ENCODE measurements around the gene ZNF91.
"Not testable (repeated sequence)": the region's sequence is repeated elsewhere in the genome, so short reads cannot be mapped to it uniquely, and the experiment has no call there.

Gene ZNF91

DNA sequence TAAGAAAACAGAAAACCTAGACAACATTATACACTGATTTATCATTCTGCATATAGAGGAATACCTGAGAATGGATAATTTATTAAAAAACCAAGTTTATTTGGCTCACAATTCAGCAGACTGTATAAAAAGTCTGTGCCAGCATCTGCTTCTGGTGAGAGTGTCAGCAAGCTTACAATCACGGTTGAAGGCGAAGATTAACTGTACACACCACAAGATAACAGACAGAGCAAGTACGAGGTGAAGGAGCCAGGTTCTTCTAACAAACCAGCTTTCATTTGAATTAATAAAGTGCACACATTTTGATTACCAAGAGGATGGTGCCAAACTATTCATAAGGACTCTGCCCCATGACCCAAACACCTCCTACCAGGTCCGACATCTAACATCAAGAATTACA, 28.8 kb downstream of the ZNF91 start:
- no peak overlapping the region for H3K27ac ChIP-seq (ENCODE audit: low read depth, low read length)
- H3K9me3 ChIP-seq (ENCODE audit: control insufficient read depth, insufficient read depth, low read length), result peaks cover 74% of the 10 kb centered on the region
- H3K9ac ChIP-seq (ENCODE audit: low read depth, low read length), result no peak overlapping the region
- no peak overlapping the region for H3K4me3 ChIP-seq (ENCODE audit: low read depth, low read length)
- H3K36me3 ChIP-seq (ENCODE audit: control insufficient read depth, insufficient read depth, low read length), result peaks cover 66% of the 10 kb centered on the region
- no peaks in the 10 kb centered on the region for H3K27me3 ChIP-seq (ENCODE audit: control insufficient read depth, insufficient read depth, low read length)
- H3K4me1 ChIP-seq (ENCODE audit: control insufficient read depth, insufficient read depth, low read length), result no peaks in the 10 kb centered on the region

DNA sequence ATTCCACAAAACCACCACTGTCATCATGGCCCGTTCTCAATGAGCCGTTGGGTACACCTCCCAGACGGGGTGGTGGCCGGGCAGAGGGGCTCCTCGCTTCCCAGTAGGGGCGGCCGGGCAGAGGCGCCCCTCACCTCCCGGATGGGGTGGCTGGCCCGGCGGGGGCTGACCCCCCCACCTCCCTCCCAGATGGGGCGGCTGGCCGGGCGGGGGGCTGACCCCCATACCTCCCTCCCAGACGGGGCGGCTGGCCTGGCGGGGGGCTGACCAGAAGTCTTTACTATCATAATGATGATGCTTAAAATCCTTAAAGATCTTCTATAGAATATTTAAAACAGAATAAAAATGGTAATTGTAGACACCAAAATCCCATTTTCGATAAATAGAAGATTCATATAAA, 29.2 kb downstream of the ZNF91 start:
- H3K27me3 ChIP-seq (ENCODE audit: control insufficient read depth, insufficient read depth, low read length); H3K4me3 ChIP-seq (ENCODE audit: low read depth, low read length); H3K27ac ChIP-seq (ENCODE audit: low read depth, low read length); H3K4me1 ChIP-seq (ENCODE audit: control insufficient read depth, insufficient read depth, low read length); H3K9ac ChIP-seq (ENCODE audit: low read depth, low read length): not testable (repeated sequence)
- Histone ChIP-seq H3K9me3 (ENCODE audit: control insufficient read depth, insufficient read depth, low read length) (peaks cover 75% of the 10 kb centered on the region), H3K36me3 (ENCODE audit: control insufficient read depth, insufficient read depth, low read length) (peaks cover 62% of the 10 kb centered on the region)

DNA sequence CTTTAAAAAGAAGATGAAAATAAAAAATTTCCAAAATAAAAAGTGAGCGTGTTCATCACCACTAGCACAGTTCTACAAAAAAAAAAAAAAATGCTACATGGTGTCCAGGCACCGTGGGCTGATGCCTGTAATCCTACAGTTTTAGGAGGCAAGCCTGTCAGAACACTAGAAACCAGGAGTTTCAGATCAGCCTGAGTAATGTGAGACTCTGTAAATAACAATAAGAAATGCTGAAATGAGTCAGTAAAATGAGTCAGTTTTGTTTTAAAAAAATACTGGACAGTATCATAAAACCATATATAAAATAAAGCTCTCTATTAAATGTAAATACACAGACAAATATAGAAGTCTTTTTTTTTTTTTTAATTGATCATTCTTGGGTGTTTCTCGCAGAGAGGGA, 30.0 kb downstream of the ZNF91 start:
- Histone ChIP-seq H3K27ac (ENCODE audit: low read depth, low read length) (no peak overlapping the region), H3K9me3 (ENCODE audit: control insufficient read depth, insufficient read depth, low read length) (peaks cover 74% of the 10 kb centered on the region), H3K9ac (ENCODE audit: low read depth, low read length) (no peak overlapping the region), H3K4me1 (ENCODE audit: control insufficient read depth, insufficient read depth, low read length) (no peaks in the 10 kb centered on the region), H3K36me3 (ENCODE audit: control insufficient read depth, insufficient read depth, low read length) (peaks cover 54% of the 10 kb centered on the region), H3K4me3 (ENCODE audit: low read depth, low read length) (no peak overlapping the region), H3K27me3 (ENCODE audit: control insufficient read depth, insufficient read depth, low read length) (no peaks in the 10 kb centered on the region)

DNA sequence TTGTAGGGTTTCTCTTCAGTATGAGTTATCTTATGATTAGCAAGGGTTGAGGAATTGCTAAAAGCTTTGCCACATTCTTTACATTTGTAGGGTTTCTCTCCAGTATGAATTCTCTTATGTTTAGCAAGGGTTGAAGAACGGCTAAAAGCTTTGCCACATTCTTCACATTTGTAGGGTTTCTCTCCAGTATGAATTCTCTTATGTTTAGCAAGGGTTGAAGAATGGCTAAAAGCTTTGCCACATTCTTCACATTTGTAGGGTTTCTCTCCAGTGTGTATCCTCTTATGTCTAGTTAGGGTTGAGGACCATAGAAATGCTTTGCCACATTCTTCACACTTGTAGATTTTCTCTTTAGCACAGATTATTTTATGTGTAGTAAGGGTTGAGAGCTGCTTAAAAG, 33.4 kb downstream of the ZNF91 start:
- not testable (repeated sequence) for H3K27ac ChIP-seq (ENCODE audit: low read depth, low read length); H3K4me1 ChIP-seq (ENCODE audit: control insufficient read depth, insufficient read depth, low read length); H3K4me3 ChIP-seq (ENCODE audit: low read depth, low read length); H3K9ac ChIP-seq (ENCODE audit: low read depth, low read length); H3K27me3 ChIP-seq (ENCODE audit: control insufficient read depth, insufficient read depth, low read length)
- H3K36me3 ChIP-seq (ENCODE audit: control insufficient read depth, insufficient read depth, low read length), result peaks cover 40% of the 10 kb centered on the region
- H3K9me3 ChIP-seq (ENCODE audit: control insufficient read depth, insufficient read depth, low read length), result peaks cover 87% of the 10 kb centered on the region

DNA sequence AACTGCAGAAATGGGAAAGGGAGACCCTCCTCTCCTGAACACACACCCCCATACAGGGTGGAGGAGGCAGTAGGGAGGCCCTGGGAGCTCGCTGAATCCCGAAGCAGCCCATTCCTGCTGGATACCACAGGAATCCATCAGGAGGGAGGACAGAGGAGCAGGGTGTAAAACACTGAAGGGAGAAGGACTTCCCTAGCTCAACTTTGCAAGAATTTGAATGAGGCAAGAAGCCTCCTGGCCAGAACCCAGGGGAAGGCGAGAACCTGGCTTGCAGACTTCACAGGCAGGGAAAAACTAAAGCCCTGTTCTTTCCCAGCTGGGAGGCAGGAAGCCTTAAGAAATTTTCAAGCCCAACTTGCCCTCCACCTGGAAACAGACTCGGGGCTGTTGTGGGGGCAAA, 43.5 kb downstream of the ZNF91 start:
- H3K27me3 ChIP-seq (ENCODE audit: control insufficient read depth, insufficient read depth, low read length), result no peaks in the 10 kb centered on the region
- H3K36me3 ChIP-seq (ENCODE audit: control insufficient read depth, insufficient read depth, low read length), result peaks cover 26% of the 10 kb centered on the region
- peaks cover 96% of the 10 kb centered on the region for H3K9me3 ChIP-seq (ENCODE audit: control insufficient read depth, insufficient read depth, low read length)
- H3K27ac ChIP-seq (ENCODE audit: low read depth, low read length), result no peak overlapping the region
- H3K4me1 ChIP-seq (ENCODE audit: control insufficient read depth, insufficient read depth, low read length), result no peaks in the 10 kb centered on the region
- H3K9ac ChIP-seq (ENCODE audit: low read depth, low read length), result no peak overlapping the region
- H3K4me3 ChIP-seq (ENCODE audit: low read depth, low read length), result no peak overlapping the region

DNA sequence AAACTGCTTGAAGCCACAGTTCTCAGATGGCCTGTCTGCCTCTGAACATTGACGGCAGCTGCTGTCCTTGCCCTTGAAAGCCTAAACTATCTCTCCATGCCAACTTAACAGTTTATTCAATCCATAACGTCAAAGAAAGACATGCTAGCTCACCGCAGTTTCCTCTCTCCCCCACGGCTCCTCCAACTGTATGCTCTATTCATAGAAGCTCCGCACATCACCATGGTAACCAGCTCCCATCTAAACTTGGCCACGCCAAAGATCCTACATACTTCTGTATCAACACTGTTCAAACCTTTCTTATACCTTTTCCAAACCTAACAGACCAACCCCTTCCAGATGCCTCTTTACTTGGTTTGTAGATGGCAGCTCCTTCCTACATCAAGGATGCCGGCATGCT, 48.6 kb downstream of the ZNF91 start:
- H3K9me3 ChIP-seq (ENCODE audit: control insufficient read depth, insufficient read depth, low read length), result peaks cover 56% of the 10 kb centered on the region
- no peak overlapping the region for H3K9ac ChIP-seq (ENCODE audit: low read depth, low read length)
- H3K27me3 ChIP-seq (ENCODE audit: control insufficient read depth, insufficient read depth, low read length), result no peaks in the 10 kb centered on the region
- H3K4me3 ChIP-seq (ENCODE audit: low read depth, low read length), result no peak overlapping the region
- no peaks in the 10 kb centered on the region for H3K4me1 ChIP-seq (ENCODE audit: control insufficient read depth, insufficient read depth, low read length)
- H3K36me3 ChIP-seq (ENCODE audit: control insufficient read depth, insufficient read depth, low read length), result peaks cover 29% of the 10 kb centered on the region
- no peak overlapping the region for H3K27ac ChIP-seq (ENCODE audit: low read depth, low read length)

DNA sequence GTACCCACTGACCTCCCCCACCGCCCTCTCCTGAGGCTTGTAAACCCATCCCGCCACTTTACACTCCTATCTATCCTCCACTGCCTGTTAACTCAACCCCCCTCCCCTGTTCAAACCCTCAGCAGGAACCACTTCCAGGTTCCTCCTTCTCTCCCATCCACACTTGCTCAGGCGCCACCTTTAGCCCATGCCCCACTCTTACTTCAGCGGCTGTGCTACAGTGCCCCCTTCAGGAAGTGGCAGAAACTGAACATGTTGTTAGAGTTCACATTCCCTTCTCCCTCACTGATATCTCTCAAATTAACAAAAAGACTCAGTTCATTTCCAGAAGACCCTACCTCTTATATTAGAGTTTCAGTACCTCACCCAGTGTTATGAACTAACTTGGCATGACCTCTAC, 49.4 kb downstream of the ZNF91 start:
- H3K9ac ChIP-seq (ENCODE audit: low read depth, low read length), result no peak overlapping the region
- no peak overlapping the region for H3K4me3 ChIP-seq (ENCODE audit: low read depth, low read length)
- H3K4me1 ChIP-seq (ENCODE audit: control insufficient read depth, insufficient read depth, low read length), result no peaks in the 10 kb centered on the region
- peaks cover 49% of the 10 kb centered on the region for H3K9me3 ChIP-seq (ENCODE audit: control insufficient read depth, insufficient read depth, low read length)
- no peak overlapping the region for H3K27ac ChIP-seq (ENCODE audit: low read depth, low read length)
- H3K27me3 ChIP-seq (ENCODE audit: control insufficient read depth, insufficient read depth, low read length), result no peaks in the 10 kb centered on the region
- H3K36me3 ChIP-seq (ENCODE audit: control insufficient read depth, insufficient read depth, low read length), result peaks cover 32% of the 10 kb centered on the region

DNA sequence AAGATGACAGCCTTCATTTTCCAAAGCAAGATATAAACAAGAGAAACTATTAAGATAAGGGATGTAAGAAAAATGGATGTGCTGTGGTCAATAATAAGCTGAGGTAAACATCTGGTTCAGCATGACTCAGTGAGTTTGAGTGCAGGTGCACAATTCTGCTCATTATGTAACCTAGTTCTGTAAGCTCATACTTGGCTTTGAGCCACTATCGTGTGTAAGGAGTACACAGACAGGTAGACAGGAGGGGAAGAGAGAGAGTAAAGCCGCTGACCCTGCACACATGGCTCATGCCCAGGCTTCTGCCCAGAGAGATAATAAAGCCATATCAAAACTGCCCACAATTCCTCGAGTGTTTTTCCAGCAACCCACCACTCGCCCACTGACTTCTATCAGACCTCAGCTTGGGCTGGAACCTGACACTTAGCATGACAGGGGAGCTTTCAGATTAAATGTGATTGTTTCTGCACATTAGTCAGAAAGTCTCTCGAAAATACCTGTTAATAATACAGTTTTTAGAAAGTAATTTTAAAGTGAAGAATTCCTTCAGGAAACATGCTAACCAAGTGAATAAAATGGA, 51.7 kb downstream of the ZNF91 start:
- peaks cover 42% of the 10 kb centered on the region for H3K9me3 ChIP-seq (ENCODE audit: control insufficient read depth, insufficient read depth, low read length)
- peaks cover 22% of the 10 kb centered on the region for H3K36me3 ChIP-seq (ENCODE audit: control insufficient read depth, insufficient read depth, low read length)
- H3K27ac ChIP-seq (ENCODE audit: low read depth, low read length), result no peak overlapping the region
- H3K27me3 ChIP-seq (ENCODE audit: control insufficient read depth, insufficient read depth, low read length), result no peaks in the 10 kb centered on the region
- no peak overlapping the region for H3K4me3 ChIP-seq (ENCODE audit: low read depth, low read length)
- H3K9ac ChIP-seq (ENCODE audit: low read depth, low read length), result no peak overlapping the region
- no peaks in the 10 kb centered on the region for H3K4me1 ChIP-seq (ENCODE audit: control insufficient read depth, insufficient read depth, low read length)

DNA sequence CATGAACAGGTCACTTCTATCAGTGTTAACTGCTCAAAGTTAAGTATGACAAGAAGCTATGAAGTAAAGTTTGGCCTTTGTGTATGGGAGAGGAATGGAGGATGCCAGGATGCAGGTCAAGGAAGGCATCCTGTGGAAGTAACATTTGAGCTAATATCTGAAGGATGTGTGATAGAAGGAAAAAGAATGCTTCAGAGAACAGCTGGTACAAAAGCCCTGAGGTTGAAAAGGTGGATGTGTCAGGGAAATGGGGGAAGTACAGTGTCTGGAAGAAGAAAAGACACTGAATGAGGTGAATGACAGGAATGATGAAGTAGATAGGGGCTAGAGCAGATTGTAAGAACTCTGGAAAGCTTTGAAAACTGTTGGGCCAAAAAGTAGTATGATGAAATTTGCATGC, 67.1 kb downstream of the ZNF91 start:
- Histone ChIP-seq H3K9me3 (ENCODE audit: control insufficient read depth, insufficient read depth, low read length) (peaks cover 13% of the 10 kb centered on the region; the same call in 1 of the 2 replicates), H3K27me3 (ENCODE audit: control insufficient read depth, insufficient read depth, low read length) (no peaks in the 10 kb centered on the region), H3K4me3 (ENCODE audit: low read depth, low read length) (no peak overlapping the region), H3K36me3 (ENCODE audit: control insufficient read depth, insufficient read depth, low read length) (no peaks in the 10 kb centered on the region), H3K27ac (ENCODE audit: low read depth, low read length) (no peak overlapping the region), H3K9ac (ENCODE audit: low read depth, low read length) (no peak overlapping the region), H3K4me1 (ENCODE audit: control insufficient read depth, insufficient read depth, low read length) (no peaks in the 10 kb centered on the region)

DNA sequence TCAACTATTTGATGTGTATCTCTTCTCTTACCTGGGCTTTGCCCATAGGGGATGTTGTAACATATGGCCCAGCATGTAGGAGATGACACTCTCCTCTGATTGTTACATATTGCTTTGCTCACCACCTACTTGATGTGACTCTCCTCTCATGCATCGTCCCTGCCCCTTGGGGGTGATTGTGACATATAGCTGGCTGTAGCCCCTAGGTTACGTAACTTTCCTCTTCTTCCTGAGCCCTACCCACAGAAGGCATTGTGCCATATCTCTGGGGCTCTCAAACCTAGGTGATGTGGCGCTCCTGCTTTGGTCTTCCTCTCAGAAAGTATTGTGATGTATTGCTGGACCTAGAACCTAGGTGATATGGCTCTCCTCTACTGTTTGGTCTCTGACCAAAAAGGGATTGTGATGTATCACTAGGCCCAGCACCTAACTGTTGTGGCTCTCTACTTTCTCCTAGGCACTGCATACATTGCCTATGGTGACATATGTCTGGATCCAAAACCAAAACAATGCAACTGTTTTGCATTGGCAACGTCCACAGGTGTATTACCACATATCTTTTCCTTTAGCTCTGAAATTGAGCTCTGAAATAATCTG, 73.2 kb downstream of the ZNF91 start:
- peaks cover 21% of the 10 kb centered on the region for H3K9me3 ChIP-seq (ENCODE audit: control insufficient read depth, insufficient read depth, low read length)
- no peaks in the 10 kb centered on the region for H3K4me1 ChIP-seq (ENCODE audit: control insufficient read depth, insufficient read depth, low read length)
- no peak overlapping the region for H3K27ac ChIP-seq (ENCODE audit: low read depth, low read length)
- no peaks in the 10 kb centered on the region for H3K27me3 ChIP-seq (ENCODE audit: control insufficient read depth, insufficient read depth, low read length)
- H3K4me3 ChIP-seq (ENCODE audit: low read depth, low read length), result no peak overlapping the region
- no peak overlapping the region for H3K9ac ChIP-seq (ENCODE audit: low read depth, low read length)
- no peaks in the 10 kb centered on the region for H3K36me3 ChIP-seq (ENCODE audit: control insufficient read depth, insufficient read depth, low read length)

DNA sequence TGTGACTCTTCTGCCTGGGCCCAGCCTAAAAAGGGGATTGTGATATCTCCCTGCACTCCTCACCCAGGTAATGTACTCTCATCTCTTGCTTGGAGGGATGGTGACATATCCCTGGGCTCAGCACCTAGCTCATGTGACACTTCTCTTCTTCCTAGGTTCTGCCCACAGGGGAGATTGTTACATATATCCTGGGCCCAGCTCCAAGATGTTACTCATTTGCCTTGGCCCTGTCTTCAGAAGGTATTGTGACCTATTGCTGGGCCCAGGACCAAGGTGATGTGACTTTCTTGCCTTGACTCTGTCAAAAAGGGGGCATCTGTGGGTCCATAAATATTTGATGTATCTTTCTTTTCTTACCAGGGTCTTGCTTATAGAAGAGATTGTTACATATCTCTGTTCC, 73.9 kb downstream of the ZNF91 start:
- not testable (repeated sequence) for H3K27me3 ChIP-seq (ENCODE audit: control insufficient read depth, insufficient read depth, low read length); H3K4me1 ChIP-seq (ENCODE audit: control insufficient read depth, insufficient read depth, low read length); H3K9ac ChIP-seq (ENCODE audit: low read depth, low read length); H3K36me3 ChIP-seq (ENCODE audit: control insufficient read depth, insufficient read depth, low read length); H3K27ac ChIP-seq (ENCODE audit: low read depth, low read length); H3K4me3 ChIP-seq (ENCODE audit: low read depth, low read length)
- peaks cover 20% of the 10 kb centered on the region for H3K9me3 ChIP-seq (ENCODE audit: control insufficient read depth, insufficient read depth, low read length)

All from HUES48 (cell line).